ENCODE measurements around the gene IGBP1.

DNA sequence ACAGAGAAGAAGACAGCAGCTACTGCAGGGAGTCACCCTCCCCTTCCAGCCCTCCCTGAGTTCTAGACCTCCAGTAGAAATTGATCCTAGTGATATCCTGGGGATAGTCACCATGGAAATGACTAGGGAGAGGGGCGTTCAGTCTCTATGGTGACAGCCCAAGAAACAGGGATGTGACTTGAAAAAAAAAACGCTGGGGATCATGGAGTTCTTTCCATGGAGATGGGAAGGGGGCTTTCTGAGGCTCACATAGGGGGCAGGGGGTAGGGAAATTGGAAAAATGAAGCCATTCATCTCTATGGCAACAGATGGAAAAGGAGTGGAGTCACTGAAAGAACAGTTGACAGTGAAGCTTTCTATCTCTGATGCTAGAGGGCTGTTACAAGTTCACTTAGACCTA lies 28.0 kb upstream of the IGBP1 start:
- TF ChIP-seq CTCF (conservative IDR thresholded peaks at IDR 0.05; ENCODE audit: low read depth, low read length), result no peak
- TF ChIP-seq EZH2phosphoT487 (IDR thresholded peaks at IDR 0.05; ENCODE audit: borderline replicate concordance, low read length), result no peak

All from PC-3 (cell line).